ENCODE results near the gene MSRB1. TPM values are rescaled to one million over a fixed set of nuclear protein-coding genes. Genes with fewer than 3 reads are reported as not detected.

MSRB1 gene
- polyA plus RNA-seq, 1 experiment = 61.9 TPM

DNA sequence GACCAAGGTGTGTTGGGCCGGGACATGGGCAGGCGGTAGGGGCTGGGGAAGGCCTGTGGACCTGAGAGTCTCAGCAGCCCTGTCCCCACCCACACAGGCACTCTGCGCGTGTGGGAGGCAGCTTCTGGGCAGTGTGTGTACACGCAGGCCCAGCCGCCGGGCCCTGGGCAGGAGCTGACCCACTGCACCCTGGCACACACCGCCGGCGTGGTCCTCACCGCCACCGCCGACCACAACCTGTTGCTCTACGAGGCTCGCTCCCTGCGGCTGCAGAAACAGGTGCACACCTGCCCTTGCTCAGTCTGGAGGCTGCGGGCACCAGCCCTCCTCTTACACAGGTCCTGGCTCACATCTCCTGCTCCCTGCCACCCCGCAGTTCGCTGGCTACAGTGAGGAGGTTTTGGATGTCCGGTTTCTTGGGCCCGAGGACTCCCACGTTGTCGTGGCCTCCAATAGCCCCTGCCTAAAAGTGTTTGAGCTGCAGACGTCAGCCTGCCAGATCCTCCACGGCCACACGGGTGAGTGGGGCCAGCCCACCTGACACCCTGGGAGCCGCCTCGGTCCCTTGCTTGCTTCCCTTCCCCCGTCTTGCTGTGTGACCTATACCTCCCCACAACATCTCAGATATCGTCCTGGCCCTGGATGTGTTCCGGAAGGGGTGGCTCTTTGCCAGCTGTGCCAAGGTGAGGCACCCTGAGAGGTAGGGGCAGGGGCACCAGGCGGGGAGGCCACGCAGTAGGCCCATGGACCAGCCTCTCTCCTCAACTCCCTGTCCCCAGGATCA lies 32.6 kb upstream of the MSRB1 start:
- DNase-seq (ENCODE audit: low read depth) = no peak
- POLR2A ChIA-PET = no interaction called here
- Histone ChIP-seq H3K4me3 (ENCODE audit: low read depth, low read length) (no peak overlapping the region), H3K36me3 (ENCODE audit: control insufficient read depth, insufficient read depth, low read length) (peaks cover 32% of the 10 kb centered on the region), H3K27me3 (ENCODE audit: control insufficient read depth, insufficient read depth, low read length) (peaks cover 6% of the 10 kb centered on the region)
- TF ChIP-seq, protein P1, sequence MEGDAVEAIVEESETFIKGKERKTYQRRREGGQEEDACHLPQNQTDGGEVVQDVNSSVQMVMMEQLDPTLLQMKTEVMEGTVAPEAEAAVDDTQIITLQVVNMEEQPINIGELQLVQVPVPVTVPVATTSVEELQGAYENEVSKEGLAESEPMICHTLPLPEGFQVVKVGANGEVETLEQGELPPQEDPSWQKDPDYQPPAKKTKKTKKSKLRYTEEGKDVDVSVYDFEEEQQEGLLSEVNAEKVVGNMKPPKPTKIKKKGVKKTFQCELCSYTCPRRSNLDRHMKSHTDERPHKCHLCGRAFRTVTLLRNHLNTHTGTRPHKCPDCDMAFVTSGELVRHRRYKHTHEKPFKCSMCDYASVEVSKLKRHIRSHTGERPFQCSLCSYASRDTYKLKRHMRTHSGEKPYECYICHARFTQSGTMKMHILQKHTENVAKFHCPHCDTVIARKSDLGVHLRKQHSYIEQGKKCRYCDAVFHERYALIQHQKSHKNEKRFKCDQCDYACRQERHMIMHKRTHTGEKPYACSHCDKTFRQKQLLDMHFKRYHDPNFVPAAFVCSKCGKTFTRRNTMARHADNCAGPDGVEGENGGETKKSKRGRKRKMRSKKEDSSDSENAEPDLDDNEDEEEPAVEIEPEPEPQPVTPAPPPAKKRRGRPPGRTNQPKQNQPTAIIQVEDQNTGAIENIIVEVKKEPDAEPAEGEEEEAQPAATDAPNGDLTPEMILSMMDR (IDR thresholded peaks at IDR 0.05; ENCODE audit: insufficient read depth, low read depth, low read length) = no peak
- CTCF ChIA-PET = no interaction called here

DNA sequence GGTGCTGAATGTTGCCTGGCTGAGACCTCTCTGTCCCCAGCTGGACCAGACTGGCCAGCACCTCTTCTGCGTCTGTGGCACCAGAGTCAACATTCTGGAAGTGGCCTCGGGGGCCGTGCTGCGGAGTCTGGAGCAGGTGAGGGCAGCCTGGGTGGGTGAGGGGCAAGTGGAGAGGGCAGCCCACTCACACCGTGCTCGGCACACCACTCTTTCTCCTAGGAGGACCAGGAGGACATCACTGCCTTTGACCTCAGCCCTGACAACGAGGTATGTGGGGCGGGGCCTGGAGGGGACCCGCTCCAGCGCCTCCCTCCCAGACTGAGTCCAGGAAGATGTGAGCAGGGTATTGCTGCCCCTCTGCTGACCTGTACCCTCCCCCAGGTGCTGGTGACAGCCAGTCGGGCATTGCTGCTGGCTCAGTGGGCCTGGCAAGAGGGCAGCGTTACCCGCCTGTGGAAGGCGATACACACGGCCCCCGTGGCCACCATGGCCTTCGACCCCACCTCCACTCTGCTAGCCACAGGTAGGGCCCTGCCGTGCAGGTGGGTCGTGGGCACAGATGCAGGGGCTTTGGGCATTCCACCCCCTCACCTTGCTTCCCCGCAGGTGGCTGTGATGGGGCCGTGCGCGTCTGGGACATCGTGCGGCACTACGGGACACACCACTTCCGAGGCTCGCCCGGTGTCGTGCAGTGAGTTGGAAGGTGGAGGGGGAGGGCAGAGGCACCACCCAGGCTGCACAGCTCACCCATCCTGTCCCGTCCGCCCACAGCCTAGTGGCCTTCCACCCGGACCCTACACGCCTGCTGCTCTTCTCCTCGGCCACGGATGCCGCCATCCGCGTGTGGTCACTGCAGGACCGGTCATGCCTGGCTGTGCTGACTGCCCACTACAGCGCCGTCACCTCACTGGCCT lies 31.4 kb upstream of the MSRB1 start:
- Histone ChIP-seq H3K36me3 (ENCODE audit: control insufficient read depth, insufficient read depth, low read length) (peaks cover 32% of the 10 kb centered on the region), H3K27me3 (ENCODE audit: control insufficient read depth, insufficient read depth, low read length) (no peaks in the 10 kb centered on the region), H3K4me3 (ENCODE audit: low read depth, low read length) (no peak overlapping the region)
- ChIA-PET POLR2A (no interaction called here), CTCF (no interaction called here)
- TF ChIP-seq, protein P1 (IDR thresholded peaks at IDR 0.05; ENCODE audit: insufficient read depth, low read depth, low read length) = no peak
- DNase-seq (ENCODE audit: low read depth) = no peak

- Histone ChIP-seq H3K27me3 (ENCODE audit: control insufficient read depth, insufficient read depth, low read length) (no peaks in the 10 kb centered on the region), H3K36me3 (ENCODE audit: control insufficient read depth, insufficient read depth, low read length) (peaks cover 32% of the 10 kb centered on the region), H3K4me3 (ENCODE audit: low read depth, low read length) (no peak overlapping the region)
- DNase-seq (ENCODE audit: low read depth) = no peak
- TF ChIP-seq, protein P1 (IDR thresholded peaks at IDR 0.05; ENCODE audit: insufficient read depth, low read depth, low read length) = no peak
- ChIA-PET CTCF (no interaction called here), POLR2A (no interaction called here)
Observed at GRCh38 chr16:1973461-1974156, 30.6 kb upstream of the MSRB1 start.

DNA sequence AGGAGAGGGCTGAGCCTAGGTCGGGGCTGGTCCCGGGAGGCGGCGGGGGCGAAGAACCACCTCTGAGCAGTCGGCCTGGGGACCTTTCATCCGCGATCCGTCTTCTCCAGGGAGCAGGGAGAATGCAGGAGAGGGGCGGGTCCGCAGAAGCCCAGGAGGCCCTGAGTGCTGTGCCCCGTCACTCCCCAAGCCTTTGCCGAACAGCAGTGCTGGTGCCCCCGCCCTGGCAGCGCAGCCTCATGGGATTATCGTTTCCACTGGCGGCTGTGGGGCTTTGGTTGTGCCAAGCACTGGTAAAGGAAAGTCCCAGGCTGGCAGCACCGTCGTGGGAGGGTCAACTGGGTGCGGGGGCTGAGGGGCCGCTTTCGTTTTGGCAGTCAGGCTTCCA lies 29.5 kb upstream of the MSRB1 start:
- Histone ChIP-seq H3K36me3 (ENCODE audit: control insufficient read depth, insufficient read depth, low read length) (peaks cover 23% of the 10 kb centered on the region), H3K27me3 (ENCODE audit: control insufficient read depth, insufficient read depth, low read length) (no peaks in the 10 kb centered on the region), H3K4me3 (ENCODE audit: low read depth, low read length) (peak overlapping the region; percentile 99)
- ChIA-PET CTCF (interaction anchor here (1.6 kb wide), 1 partner anchor 10 kb away, joined by 4 read pairs; no protein-coding TSS in a partner anchor), POLR2A (no interaction called here)
- DNase-seq (ENCODE audit: low read depth) = no peak
- TF ChIP-seq, protein P1 (IDR thresholded peaks at IDR 0.05; ENCODE audit: insufficient read depth, low read depth, low read length) = no peak
